Renal pelvis (tissue), 4 donors: ENCODE results near the gene CTNNA1. TPM values are rescaled to one million over a fixed set of nuclear protein-coding genes. Genes with fewer than 3 reads are reported as not detected.

ENCODE experiments used
- DNase-seq: peaks from one replicate; pipeline ENCODE4 v3.0.0-alpha.2; 2013
- polyA plus RNA-seq, 3 donors: library from polyadenylated mRNA; unstranded; fragments of 120-200 nt; gene quantifications; one replicate each; pipeline ENCODE4 v1.2.1, GENCODE V29; 2013; ENCODE audit not compliant: insufficient read length in 3 of 3

The CTNNA1 gene
- polyA plus RNA-seq, 3 donors: 369 to 380 (median 369) TPM

DNA sequence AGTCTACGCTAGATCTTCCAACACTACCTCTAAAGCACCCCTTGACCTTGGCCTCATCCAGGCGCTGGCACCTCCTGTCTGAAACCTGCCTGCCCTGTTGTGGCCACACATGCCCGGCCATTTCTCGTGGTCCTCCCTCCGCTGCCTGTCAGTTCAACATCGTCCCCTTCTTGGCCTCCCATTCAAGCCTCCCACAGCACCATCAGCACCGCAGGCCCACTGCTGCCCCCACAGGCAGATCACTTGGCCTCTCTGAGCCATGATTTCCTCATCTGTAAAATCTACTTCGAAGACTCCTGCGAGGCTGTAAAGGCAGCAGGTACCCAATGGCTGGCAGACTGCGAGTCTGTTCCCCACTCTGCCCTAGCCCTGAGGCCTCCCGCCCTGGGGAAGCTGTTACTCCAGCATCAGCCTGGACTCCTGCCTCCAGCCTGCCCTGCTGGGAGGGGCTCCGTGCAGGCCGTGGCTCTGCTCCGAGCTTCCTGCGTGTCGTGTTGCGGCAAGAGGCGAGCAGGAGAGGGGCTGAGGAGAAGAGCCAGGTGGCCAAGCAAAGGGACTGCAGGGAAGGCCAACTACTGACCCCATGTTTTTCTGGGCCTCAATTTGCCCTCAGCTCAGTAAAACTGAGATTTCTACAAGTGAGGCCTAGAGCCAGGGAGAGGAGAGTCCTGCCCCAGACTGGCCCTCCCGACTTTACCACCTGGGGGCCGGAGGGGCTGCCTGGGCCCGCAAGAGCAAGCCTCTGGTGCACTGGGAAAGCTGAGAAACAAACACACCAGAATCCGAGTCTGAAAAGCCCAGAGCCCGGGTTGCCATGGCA, 192.4 kb downstream of the CTNNA1 start:
- no peak for DNase-seq

DNA sequence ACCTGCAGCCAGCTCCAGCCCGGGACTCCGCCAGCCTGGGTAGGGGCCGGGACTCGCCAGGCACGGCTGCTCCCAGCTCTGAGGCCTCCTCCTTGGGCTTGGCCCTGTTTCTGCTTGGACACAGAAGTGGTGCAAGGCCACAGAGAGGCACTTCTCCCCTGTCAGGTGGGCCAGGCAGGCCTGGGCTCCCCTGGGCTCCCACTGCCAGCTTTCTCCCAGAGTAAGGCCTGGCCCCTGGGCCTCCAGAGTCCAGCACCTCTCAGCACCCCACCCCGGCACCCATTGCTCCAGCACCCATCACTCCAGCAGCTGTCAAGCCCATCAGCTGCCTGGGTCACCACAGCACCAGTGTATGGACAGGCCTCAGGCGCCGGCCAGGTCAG, 193.0 kb downstream of the CTNNA1 start:
- DNase-seq: no peak

- DNase-seq: no peak
Observed at GRCh38 chr5:138946831-138947560, 193.8 kb downstream of the CTNNA1 start.

DNA sequence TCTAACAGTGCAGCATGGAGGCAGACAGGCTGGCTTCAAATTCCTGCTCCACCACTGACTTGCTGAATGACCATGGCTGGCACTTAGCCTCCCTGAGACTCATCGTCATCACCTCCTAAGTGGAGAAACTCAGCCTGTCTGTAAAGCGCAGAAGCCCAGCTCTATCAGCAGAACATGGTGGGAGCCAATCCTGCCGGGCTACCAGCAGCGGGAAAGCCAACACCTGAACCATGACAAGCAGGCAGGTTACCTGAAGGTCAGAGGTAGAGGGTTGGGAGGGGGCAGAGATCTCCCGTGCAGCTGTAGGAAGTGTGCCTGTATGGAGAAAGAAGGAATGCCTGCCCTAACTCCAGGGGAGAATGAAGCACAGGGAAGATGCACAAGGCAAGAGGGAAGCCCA, 194.6 kb downstream of the CTNNA1 start:
- DNase-seq: no peak

- no peak for DNase-seq
Observed at GRCh38 chr5:138948471-138949222, 195.4 kb downstream of the CTNNA1 start.

GRCh38 chr5:138949223-138949574, 196.0 kb downstream of the CTNNA1 start:
- DNase-seq: no peak

DNA sequence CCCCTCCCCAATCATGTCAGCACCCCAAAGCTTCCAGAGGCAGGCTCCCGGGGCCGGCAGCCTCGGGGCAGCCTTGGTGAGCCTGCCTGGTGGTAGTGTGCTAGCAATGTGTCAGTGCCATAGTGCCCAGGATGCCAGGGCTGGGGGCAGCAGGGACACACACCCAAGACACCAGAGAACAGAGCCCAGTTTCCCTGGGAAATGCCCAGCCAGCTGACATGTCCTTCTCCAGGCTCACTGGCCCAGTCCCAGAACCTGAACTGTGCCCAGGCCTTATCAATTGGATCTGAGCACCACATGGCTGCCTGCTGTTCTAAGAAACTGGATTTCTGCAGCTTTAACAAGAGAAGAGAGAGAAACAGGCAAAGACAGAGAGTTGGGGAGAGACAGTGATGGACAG, 196.8 kb downstream of the CTNNA1 start:
- no peak for DNase-seq

- DNase-seq: no peak
Observed at GRCh38 chr5:138950421-138951031, 197.3 kb downstream of the CTNNA1 start.

DNA sequence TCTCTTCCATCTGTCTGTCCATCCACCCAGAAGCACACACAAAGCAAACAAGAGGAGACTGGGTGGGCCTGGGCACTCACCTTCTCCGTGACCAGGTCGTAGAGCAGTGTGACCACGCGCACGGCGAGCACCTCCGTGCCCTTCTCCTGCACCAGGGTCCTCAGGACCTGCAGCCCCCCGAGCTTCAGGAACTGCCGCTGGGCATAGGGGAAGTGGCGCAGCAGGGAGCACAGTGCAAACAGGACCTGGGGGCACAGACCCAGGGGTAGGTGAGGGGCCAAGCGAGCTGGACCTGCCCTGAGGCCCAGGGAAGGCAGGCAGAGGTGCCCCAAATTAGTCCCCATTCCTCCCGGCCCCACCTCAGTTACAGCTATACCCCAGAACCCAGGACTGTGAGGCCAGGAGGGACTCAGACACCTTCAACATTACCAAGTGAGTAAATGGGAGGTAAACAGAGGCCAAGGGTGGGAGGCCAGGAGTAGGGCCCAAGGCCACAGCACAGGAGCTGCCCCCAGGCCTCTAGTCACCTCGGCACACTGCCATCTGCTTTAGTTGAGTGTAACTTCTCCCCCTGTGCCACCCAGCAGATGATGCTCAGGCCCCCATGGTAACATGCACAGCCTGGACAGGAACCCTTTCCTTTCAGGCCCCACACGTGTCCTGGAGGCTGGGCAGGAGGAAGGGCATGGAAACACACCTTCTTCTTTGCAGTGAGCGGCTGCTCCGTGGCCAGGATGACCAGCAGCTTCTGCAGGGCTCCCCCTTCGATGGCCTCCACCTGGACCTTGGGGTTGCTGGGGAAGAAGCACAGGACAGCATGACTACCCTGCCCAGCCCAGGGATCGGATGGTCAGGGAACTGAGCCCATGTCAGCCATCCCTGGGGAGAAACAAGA, 198.1 kb downstream of the CTNNA1 start:
- DNase-seq: no peak

GRCh38 chr5:138951986-138952735, 198.9 kb downstream of the CTNNA1 start:
- no peak for DNase-seq

- no peak for DNase-seq
Observed at GRCh38 chr5:138952962-138953361, 199.7 kb downstream of the CTNNA1 start.

- DNase-seq: no peak
Observed at GRCh38 chr5:138953387-138954256, 200.4 kb downstream of the CTNNA1 start.

GRCh38 chr5:138954257-138955012, 201.2 kb downstream of the CTNNA1 start:
- no peak for DNase-seq

GRCh38 chr5:138955013-138955660, 201.9 kb downstream of the CTNNA1 start:
- DNase-seq: peak; percentile 69

- DNase-seq: no peak
Observed at GRCh38 chr5:138955671-138956295, 202.6 kb downstream of the CTNNA1 start.

- DNase-seq: no peak
Observed at GRCh38 chr5:138956801-138957200, 203.6 kb downstream of the CTNNA1 start.

- no peak for DNase-seq
Observed at GRCh38 chr5:138960145-138960692, 207.0 kb downstream of the CTNNA1 start.
